NT2/D1 (cell line): ENCODE results near the gene S100A7.

ENCODE experiments used
- SUZ12 ChIP-seq: IDR thresholded peaks from 2 replicates; pipeline ENCODE4 v1.6.1; 2011; ENCODE audit not compliant: insufficient read length, insufficient read depth; ENCODE audit errors: extremely low read depth
- YY1 ChIP-seq: IDR thresholded peaks from 2 replicates; pipeline ENCODE4 v1.6.1; 2011; ENCODE audit not compliant: insufficient read length, insufficient read depth
- ZNF274 ChIP-seq: IDR thresholded peaks from 2 replicates; pipeline ENCODE4 v1.6.1; 2011; ENCODE audit warnings: mild to moderate bottlenecking, low read depth, low read length

DNA sequence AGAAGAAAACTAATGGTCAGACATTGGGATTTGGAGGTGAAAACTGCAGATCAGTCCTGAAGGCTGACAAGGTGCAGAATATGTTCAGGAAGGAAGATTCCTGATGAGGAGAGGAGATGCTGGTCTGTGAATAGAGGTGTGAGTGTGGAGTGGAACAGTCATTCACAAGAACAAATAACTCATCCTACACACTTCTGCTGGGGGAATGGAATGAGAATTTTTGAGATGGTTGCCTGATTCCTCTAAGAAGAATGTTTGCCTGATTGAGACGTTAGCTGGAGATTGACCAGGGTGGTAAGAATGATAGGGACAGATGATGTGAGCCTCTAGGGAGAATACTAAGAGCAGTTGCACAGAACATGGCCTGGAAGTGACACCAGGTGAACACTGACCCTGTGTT, 4.1 kb downstream of the S100A7 start:
- TF ChIP-seq ZNF274 (no peak), YY1 (no peak), SUZ12 (no peak)
